ENCODE data around the gene SMTNL1. TPM values are rescaled to one million over a fixed set of nuclear protein-coding genes. Genes with fewer than 3 reads are reported as not detected.

Gene SMTNL1
- total and polyA plus RNA-seq, 9 of the 15 experiments (the other 6 are each of a cell fraction or from before 2014, with no cell fraction given) = not detected

DNA sequence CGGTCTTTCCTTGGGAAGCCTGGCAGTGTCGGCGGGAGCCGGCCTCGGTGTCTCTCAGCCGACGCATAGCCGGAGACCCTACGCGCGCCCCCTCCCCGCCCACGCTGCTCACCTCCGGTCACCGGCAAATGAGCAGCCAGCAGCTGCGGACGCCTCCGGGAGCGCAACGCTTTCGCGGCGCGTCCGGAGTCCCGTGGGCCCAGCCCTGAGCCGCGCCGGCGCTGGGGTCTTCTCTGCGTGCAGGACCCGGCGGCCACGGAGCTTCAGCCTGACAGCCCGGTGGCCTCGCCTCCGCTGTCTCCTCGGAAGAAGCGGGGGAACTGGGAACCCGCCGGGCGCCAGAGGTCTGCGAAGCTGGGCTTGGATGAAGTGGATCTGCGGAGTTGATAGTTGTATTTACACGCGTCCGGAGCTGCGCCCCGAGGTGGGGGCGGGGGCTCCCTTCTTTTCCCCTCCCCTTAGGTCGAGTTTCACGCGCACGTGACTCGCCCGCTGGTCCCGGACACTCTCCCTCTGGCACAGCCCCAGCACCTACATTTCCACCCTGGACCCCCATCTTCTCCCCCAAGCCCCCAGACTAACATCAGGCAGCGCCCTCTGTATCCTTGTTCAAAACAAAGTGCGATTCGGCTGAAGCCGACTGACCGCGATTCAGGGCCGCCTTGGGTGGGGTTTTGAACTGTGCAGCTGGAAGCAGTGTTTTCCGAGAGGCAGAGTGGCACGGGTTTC, 21.9 kb upstream of the SMTNL1 start, which contains the start of gene SLC43A1 (continued):
- TF ChIP-seq, protein P1, sequence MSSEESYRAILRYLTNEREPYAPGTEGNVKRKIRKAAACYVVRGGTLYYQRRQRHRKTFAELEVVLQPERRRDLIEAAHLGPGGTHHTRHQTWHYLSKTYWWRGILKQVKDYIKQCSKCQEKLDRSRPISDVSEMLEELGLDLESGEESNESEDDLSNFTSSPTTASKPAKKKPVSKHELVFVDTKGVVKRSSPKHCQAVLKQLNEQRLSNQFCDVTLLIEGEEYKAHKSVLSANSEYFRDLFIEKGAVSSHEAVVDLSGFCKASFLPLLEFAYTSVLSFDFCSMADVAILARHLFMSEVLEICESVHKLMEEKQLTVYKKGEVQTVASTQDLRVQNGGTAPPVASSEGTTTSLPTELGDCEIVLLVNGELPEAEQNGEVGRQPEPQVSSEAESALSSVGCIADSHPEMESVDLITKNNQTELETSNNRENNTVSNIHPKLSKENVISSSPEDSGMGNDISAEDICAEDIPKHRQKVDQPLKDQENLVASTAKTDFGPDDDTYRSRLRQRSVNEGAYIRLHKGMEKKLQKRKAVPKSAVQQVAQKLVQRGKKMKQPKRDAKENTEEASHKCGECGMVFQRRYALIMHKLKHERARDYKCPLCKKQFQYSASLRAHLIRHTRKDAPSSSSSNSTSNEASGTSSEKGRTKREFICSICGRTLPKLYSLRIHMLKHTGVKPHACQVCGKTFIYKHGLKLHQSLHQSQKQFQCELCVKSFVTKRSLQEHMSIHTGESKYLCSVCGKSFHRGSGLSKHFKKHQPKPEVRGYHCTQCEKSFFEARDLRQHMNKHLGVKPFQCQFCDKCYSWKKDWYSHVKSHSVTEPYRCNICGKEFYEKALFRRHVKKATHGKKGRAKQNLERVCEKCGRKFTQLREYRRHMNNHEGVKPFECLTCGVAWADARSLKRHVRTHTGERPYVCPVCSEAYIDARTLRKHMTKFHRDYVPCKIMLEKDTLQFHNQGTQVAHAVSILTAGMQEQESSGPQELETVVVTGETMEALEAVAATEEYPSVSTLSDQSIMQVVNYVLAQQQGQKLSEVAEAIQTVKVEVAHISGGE (CRISPR knock-in tag; IDR thresholded peaks at IDR 0.05) = no peak
- TF ChIP-seq ZNF696 (CRISPR knock-in tag; conservative IDR thresholded peaks at IDR 0.05) (no peak), RBM25 (IDR thresholded peaks at IDR 0.05; ENCODE audit: low read depth, low read length, severe bottlenecking) (no peak), PHB (CRISPR knock-in tag; IDR thresholded peaks at IDR 0.05) (no peak), HDAC2 (IDR thresholded peaks at IDR 0.05) (peak; percentile 63), ZNF79 (CRISPR knock-in tag; IDR thresholded peaks at IDR 0.05; ENCODE audit: low read depth) (no peak), NR1H2 (CRISPR knock-in tag; IDR thresholded peaks at IDR 0.05) (no peak), SMAD2 (IDR thresholded peaks at IDR 0.05; ENCODE audit: low read depth, low read length) (no peak), MAZ (CRISPR knock-in tag; conservative IDR thresholded peaks at IDR 0.05 in 1 of 2, IDR thresholded peaks at IDR 0.05 in 1 of 2) (peak; percentile 19 to 91; a peak in 3 of 4 replicates), ZBTB7A (IDR thresholded peaks at IDR 0.05; ENCODE audit: borderline replicate concordance, control insufficient read depth, low read depth, low read length) (peak; percentile 84), RAD51 (IDR thresholded peaks at IDR 0.05; ENCODE audit: borderline replicate concordance, low read depth) (peak; percentile 91), SOX6 (IDR thresholded peaks at IDR 0.05) (no peak), ZNF699 (CRISPR knock-in tag; IDR thresholded peaks at IDR 0.05; ENCODE audit: insufficient replicate concordance) (no peak), BHLHE40 (IDR thresholded peaks at IDR 0.05; ENCODE audit: low read length) (peak; percentile 96), ZNF274 (IDR thresholded peaks at IDR 0.05; ENCODE audit: borderline replicate concordance, low read depth, low read length) (no peak)
- TF ChIP-seq, protein P2, sequence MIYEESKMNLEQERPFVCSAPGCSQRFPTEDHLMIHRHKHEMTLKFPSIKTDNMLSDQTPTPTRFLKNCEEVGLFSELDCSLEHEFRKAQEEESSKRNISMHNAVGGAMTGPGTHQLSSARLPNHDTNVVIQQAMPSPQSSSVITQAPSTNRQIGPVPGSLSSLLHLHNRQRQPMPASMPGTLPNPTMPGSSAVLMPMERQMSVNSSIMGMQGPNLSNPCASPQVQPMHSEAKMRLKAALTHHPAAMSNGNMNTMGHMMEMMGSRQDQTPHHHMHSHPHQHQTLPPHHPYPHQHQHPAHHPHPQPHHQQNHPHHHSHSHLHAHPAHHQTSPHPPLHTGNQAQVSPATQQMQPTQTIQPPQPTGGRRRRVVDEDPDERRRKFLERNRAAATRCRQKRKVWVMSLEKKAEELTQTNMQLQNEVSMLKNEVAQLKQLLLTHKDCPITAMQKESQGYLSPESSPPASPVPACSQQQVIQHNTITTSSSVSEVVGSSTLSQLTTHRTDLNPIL (CRISPR knock-in tag; IDR thresholded peaks at IDR 0.05) = no peak
- TF ChIP-seq, protein P3, sequence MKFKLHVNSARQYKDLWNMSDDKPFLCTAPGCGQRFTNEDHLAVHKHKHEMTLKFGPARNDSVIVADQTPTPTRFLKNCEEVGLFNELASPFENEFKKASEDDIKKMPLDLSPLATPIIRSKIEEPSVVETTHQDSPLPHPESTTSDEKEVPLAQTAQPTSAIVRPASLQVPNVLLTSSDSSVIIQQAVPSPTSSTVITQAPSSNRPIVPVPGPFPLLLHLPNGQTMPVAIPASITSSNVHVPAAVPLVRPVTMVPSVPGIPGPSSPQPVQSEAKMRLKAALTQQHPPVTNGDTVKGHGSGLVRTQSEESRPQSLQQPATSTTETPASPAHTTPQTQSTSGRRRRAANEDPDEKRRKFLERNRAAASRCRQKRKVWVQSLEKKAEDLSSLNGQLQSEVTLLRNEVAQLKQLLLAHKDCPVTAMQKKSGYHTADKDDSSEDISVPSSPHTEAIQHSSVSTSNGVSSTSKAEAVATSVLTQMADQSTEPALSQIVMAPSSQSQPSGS (CRISPR knock-in tag; IDR thresholded peaks at IDR 0.05) = 0 out of 2 replicates have a peak, but pooled peaks have one; percentile 50
- TF ChIP-seq, protein P4, sequence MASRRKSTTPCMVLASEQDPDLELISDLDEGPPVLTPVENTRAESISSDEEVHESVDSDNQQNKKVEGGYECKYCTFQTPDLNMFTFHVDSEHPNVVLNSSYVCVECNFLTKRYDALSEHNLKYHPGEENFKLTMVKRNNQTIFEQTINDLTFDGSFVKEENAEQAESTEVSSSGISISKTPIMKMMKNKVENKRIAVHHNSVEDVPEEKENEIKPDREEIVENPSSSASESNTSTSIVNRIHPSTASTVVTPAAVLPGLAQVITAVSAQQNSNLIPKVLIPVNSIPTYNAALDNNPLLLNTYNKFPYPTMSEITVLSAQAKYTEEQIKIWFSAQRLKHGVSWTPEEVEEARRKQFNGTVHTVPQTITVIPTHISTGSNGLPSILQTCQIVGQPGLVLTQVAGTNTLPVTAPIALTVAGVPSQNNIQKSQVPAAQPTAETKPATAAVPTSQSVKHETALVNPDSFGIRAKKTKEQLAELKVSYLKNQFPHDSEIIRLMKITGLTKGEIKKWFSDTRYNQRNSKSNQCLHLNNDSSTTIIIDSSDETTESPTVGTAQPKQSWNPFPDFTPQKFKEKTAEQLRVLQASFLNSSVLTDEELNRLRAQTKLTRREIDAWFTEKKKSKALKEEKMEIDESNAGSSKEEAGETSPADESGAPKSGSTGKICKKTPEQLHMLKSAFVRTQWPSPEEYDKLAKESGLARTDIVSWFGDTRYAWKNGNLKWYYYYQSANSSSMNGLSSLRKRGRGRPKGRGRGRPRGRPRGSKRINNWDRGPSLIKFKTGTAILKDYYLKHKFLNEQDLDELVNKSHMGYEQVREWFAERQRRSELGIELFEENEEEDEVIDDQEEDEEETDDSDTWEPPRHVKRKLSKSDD (conservative IDR thresholded peaks at IDR 0.05; ENCODE audit: low read length) = no peak; the same call in 1 of the 2 replicates

Data from K562 (cell line).